Measurements from ENCODE around the gene MBD3L5.
"Not testable (repeated sequence)": the region's sequence is repeated elsewhere in the genome, so short reads cannot be mapped to it uniquely, and the experiment has no call there.

GRCh38 chr19:7067122-7067521 lies 36.7 kb downstream of the MBD3L5 start:
- TF ChIP-seq PATZ1 (CRISPR knock-in tag; IDR thresholded peaks at IDR 0.05; ENCODE audit: borderline replicate concordance); ZNF70 (CRISPR knock-in tag; IDR thresholded peaks at IDR 0.05); ARNTL (CRISPR knock-in tag; IDR thresholded peaks at IDR 0.05; ENCODE audit: borderline replicate concordance, low read depth); OSR1 (CRISPR knock-in tag; IDR thresholded peaks at IDR 0.05); ZFP30 (CRISPR knock-in tag; IDR thresholded peaks at IDR 0.05); ZC3H10 (CRISPR knock-in tag; IDR thresholded peaks at IDR 0.05); BACH2 (CRISPR knock-in tag; IDR thresholded peaks at IDR 0.05; ENCODE audit: borderline replicate concordance); GLIS3 (CRISPR knock-in tag; IDR thresholded peaks at IDR 0.05); CSDC2 (CRISPR knock-in tag; IDR thresholded peaks at IDR 0.05); ZFP3 (CRISPR knock-in tag; IDR thresholded peaks at IDR 0.05); ZNF565 (CRISPR knock-in tag; conservative IDR thresholded peaks at IDR 0.05; ENCODE audit: low read depth): not testable (repeated sequence)
- TF ChIP-seq, protein P1, sequence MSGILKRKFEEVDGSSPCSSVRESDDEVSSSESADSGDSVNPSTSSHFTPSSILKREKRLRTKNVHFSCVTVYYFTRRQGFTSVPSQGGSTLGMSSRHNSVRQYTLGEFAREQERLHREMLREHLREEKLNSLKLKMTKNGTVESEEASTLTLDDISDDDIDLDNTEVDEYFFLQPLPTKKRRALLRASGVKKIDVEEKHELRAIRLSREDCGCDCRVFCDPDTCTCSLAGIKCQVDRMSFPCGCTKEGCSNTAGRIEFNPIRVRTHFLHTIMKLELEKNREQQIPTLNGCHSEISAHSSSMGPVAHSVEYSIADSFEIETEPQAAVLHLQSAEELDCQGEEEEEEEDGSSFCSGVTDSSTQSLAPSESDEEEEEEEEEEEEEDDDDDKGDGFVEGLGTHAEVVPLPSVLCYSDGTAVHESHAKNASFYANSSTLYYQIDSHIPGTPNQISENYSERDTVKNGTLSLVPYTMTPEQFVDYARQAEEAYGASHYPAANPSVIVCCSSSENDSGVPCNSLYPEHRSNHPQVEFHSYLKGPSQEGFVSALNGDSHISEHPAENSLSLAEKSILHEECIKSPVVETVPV (CRISPR knock-in tag; IDR thresholded peaks at IDR 0.05) = not testable (repeated sequence)
- TF ChIP-seq, protein P2, sequence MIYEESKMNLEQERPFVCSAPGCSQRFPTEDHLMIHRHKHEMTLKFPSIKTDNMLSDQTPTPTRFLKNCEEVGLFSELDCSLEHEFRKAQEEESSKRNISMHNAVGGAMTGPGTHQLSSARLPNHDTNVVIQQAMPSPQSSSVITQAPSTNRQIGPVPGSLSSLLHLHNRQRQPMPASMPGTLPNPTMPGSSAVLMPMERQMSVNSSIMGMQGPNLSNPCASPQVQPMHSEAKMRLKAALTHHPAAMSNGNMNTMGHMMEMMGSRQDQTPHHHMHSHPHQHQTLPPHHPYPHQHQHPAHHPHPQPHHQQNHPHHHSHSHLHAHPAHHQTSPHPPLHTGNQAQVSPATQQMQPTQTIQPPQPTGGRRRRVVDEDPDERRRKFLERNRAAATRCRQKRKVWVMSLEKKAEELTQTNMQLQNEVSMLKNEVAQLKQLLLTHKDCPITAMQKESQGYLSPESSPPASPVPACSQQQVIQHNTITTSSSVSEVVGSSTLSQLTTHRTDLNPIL (CRISPR knock-in tag; IDR thresholded peaks at IDR 0.05; ENCODE audit: low read depth) = not testable (repeated sequence)

All from SK-N-SH treated with all-trans-retinoic acid at 6 μM for 48 hours (cell line).